ENCODE results near the gene PSEN2. TPM values are rescaled to one million over a fixed set of nuclear protein-coding genes. Genes with fewer than 3 reads are reported as not detected.

PSEN2 gene
- total RNA-seq, 2 donors from 2014 or later, result 22.0 to 24.3 TPM

DNA sequence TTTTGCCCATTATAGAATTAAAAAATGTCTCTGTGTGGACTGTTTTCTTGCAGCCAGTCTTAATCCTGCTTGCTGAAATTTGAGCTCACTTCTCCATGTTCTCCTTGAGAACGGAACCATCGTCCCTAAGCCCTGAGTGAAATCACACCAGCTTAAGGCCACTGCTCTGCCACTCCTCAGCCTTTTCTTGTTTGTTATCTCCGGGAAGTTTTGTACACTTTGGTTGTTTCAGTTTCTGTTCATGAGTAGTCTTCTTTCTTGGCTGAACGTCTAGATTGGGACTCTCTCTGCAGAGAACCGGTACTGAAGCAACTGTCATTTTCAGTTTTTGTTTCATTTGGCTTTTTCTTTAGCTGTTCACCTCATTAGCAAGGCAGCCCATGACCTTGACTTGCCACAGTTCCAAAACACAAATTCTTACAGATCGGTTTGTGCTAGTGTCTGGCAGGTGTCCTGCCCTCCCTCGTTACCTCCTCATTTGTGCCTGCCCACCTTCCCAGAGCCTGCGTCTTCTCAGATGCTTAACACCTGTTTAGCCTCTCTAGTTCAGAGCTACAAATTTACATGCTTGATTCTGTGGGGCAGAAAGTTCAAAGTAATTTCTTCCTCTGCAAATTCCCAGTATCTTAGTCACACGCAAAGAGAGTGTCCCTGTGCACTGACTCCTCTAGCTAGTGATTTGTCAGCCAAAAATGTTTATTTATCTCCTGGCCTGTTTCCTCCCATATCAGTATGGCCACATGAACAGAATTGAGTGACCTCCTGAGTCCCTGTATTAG is 12.4 kb downstream of the PSEN2 start:
- peak; percentile 26 for DNase-seq (ENCODE audit: low spot score)
- intact Hi-C loops (cut with DNase I), result no loop called here

DNA sequence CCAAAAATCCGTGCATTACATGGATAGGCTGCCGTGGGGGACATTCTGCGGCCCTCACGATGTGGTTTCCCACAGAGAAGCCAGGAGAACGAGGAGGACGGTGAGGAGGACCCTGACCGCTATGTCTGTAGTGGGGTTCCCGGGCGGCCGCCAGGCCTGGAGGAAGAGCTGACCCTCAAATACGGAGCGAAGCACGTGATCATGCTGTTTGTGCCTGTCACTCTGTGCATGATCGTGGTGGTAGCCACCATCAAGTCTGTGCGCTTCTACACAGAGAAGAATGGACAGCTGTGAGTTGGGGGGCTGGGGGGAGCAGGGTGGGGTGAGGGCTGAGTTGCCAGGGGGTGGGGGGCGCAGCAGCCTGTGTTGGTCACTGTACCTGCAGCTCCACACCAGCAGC is 13.2 kb downstream of the PSEN2 start:
- peak; percentile 75 for DNase-seq (ENCODE audit: low spot score)
- intact Hi-C loops (cut with DNase I), result no loop called here

DNA sequence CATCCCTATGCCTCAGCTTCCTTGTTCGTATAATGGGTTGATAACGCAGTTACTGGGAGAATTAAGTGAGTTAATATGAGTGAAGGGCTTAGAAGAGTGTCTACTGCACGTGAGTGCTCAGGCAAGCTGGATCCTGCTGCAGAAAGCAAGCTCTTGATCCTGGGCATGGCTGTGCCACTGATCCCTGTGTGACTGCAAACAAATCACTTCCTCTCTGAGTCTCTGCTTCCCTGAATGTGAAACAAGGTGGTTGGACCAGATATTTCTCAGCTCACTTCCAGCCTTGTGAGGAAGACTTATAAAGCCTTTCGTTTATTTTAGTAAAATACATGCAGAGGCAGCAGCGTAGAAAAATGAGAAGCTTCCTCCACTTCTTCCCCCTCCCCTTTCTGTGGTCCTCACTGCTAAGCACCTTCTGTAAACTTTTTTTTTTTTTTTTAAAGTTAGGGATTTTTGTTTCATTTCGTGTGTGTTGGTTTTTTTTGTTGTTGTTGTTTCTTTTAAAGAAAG is 13.8 kb downstream of the PSEN2 start:
- DNase-seq (ENCODE audit: low spot score), result peak; percentile 1
- intact Hi-C loops (cut with DNase I), result no loop called here

DNA sequence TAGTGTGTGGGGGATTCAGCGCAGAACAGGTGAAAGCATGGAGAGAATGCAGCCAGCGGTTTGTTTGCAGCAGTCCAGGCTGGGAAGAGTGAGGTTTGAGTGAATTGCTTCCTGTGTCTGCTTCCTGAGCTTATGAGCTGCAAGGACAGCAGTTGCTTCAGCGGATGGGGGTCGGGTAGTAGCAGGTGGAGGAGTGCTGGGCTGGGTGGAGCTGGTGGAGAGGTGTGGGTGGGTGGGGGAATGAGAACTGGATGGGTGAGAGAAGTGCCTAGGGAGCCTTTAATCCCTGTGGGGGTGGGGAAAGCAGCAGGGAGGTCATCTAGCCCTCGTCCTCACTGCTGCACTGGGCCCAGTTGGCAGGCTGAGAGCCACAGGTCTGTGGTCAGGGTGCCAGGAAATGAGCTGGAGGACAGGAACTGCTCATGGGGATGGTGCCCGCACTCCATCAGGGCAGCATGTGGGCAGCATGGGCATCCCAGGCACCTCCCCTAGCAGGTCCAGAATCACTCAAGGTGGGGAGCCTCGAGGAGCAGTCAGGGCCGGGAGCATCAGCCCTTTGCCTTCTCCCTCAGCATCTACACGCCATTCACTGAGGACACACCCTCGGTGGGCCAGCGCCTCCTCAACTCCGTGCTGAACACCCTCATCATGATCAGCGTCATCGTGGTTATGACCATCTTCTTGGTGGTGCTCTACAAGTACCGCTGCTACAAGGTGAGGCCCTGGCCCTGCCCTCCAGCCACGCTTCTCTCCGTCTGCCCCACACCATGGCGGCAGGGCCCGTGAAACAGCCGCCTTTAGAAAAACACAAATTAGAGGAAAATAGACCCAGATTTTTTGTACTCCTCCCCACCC is 14.8 kb downstream of the PSEN2 start:
- peak; percentile 58 for DNase-seq (ENCODE audit: low spot score)
- intact Hi-C loops (cut with DNase I), result no loop called here

DNA sequence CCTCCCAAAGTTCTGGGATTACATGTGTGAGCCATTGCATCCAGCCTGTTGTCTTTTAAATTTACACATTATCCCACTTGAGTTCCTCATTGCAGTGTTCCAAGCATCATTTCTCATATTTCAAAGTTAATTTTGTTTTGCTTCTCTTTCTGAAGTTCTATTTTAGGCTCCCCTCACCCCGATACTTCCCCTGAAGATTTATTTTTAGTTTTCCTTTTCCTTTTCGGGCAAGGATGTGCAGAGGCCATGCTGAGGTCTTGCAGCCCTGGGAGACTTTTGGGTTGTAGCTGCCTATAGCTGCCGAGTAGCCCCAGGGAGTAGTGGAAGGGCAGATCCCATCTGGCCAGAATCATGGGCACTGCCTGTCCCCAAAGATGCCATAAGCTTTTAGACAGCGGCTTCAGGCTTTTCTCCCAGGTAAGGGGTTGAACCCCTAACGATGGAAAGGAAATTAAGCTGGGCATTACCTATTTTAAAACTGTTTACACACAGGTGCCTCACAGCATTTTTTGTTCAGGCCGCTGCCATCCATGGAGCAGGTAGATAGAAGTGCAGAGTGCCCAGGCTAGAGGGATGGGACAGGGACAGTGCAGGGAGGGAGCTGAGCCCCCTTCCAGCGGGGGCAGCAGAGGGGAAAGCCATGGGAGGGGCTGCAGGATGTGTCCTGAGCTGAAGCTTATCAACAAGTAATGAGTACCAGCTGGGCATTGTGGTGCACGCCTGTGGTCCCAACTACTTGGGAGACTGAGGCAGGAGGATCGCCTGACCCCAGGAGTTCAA is 15.9 kb downstream of the PSEN2 start:
- peak; percentile 56 for DNase-seq (ENCODE audit: low spot score)
- intact Hi-C loops (cut with DNase I), result no loop called here

DNA sequence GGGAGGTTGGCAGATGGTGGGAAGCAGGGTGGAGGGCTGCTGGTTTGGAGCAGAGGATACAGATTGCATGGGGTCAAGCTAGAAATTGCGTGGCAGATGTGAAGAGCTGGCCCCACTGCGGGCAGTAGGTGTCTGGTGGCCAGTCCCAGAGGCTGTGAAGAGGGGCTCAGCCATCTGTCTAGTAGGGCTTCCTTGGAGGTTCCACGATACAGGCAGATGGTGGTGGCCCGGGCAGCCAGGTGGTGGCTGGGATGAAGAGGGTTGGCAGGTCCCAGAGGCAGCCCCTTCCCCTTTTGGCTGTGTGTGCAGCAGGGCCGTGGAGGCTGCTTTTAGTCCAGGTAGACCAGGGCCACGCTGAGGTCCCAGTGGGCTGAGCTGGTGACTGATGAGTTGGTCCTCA is 16.6 kb downstream of the PSEN2 start:
- peak; percentile 38 for DNase-seq (ENCODE audit: low spot score)
- intact Hi-C loops (cut with DNase I), result no loop called here

DNA sequence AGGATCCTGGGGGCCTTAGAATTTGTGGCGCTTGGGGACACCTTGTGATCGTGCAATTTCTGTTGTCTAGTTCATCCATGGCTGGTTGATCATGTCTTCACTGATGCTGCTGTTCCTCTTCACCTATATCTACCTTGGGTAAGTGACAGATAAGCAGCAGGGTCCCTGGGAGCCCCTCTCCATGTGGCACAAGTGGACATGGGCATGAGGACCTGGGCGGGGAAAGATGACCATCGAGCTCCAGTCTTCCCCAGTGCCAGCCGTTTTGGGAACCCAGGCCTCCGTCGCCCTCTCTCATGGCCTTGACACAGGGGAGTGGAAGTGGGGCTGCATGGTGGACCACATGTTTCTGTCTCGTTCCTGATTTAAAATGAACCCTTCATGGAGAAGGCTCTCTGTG is 17.6 kb downstream of the PSEN2 start:
- peak; percentile 13 for DNase-seq (ENCODE audit: low spot score)
- intact Hi-C loops (cut with DNase I), result no loop called here

DNA sequence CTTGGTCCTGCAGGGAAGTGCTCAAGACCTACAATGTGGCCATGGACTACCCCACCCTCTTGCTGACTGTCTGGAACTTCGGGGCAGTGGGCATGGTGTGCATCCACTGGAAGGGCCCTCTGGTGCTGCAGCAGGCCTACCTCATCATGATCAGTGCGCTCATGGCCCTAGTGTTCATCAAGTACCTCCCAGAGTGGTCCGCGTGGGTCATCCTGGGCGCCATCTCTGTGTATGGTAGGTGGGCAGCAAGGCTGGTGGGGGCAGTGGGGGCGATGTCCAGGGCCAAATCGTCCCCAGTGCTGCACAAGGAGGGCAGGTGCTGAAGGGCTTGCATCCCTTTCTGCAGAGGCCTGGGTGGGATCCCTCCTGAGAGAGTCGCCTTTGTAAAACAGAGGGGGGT is 18.4 kb downstream of the PSEN2 start:
- peak; percentile 67 for DNase-seq (ENCODE audit: low spot score)
- intact Hi-C loops (cut with DNase I), result no loop called here

DNA sequence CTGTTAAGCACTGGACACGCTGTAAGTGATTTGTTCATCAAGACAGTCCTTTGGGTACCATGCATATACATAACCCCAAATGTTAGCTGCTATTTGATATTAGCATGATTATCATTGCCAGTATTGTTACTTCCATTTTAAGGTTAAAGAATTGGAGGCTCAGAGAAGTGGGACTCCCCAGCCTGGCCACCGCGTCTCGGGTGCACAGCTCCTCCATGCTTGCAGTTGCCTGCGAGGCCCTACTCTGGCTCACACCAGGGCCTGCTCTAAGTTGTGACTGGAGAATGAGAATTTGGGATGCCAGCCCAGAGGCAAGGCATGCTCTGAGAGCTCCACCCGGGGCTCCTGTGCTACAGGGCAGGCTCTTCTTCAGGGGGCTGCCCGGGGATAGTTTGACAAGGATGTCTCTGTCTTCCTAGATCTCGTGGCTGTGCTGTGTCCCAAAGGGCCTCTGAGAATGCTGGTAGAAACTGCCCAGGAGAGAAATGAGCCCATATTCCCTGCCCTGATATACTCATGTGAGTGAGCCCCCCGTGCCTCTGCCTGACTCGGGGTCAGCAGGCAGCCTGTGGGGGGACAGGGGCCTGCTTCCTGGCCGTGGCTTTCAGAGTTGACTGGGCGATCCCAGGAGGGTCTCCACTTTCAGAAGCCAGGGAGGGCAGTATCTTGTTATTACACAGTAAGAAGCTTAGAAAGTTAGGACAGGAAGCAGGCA is 19.4 kb downstream of the PSEN2 start:
- intact Hi-C loops (cut with DNase I), result no loop called here
- peak; percentile 57 for DNase-seq (ENCODE audit: low spot score)

DNA sequence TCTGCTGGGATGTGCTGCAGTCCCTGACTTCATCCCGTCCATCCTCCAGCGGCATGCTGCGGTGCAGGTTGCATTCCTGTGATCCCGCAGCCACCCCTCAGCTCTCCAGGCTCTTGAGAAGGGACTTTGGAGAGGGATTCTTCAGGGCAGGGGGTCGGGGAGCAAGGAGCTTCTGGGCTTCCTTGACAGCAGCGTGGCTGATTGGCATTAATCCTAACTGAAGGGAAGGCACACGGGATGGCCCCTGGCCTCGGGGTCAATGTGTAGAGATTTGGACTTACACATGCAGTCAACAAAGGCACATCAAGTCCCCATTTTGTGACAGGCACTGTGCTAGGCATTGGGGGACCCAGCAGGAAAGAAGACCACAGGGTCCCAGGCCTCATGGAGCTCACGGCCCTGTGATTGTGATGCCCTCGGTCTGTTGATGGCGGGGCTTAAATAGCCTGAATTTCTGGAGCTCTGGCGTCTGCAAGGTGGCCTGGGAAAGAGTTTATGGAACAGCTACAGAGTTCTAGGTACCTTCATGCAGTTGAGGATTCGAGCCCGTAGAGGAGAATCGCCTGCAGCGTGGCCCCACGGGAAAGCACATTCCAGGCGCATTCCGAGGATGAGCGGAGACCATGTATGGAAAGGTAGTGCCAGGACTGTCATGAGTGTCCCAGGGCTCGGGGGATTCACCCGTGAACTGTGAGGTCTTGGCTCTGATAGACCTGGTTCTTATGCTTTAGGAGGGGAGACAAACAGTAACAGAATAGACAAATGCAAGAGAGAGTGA is 20.1 kb downstream of the PSEN2 start:
- peak; percentile 49 for DNase-seq (ENCODE audit: low spot score)
- intact Hi-C loops (cut with DNase I), result no loop called here

DNA sequence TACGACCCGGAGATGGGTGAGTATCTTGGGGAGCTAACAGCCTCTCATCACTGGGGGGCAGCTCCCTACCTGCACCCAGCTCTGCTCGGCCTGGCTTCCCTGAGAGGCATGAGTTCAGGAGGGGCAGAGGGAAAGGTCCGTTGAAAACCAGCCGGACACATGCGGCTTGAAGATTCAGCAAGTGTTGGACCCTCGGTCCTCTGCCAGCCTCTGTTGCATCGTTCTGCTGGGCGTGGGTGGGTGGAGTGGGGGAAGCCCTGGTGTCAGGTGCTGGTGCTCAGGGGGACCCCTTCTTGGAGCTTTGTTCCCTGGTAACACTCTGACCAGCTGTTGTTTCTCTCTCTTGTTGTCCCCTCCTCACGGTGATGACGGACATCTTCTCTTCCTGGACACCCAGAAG is 20.9 kb downstream of the PSEN2 start:
- DNase-seq (ENCODE audit: low spot score), result no peak
- intact Hi-C loops (cut with DNase I), result no loop called here

DNA sequence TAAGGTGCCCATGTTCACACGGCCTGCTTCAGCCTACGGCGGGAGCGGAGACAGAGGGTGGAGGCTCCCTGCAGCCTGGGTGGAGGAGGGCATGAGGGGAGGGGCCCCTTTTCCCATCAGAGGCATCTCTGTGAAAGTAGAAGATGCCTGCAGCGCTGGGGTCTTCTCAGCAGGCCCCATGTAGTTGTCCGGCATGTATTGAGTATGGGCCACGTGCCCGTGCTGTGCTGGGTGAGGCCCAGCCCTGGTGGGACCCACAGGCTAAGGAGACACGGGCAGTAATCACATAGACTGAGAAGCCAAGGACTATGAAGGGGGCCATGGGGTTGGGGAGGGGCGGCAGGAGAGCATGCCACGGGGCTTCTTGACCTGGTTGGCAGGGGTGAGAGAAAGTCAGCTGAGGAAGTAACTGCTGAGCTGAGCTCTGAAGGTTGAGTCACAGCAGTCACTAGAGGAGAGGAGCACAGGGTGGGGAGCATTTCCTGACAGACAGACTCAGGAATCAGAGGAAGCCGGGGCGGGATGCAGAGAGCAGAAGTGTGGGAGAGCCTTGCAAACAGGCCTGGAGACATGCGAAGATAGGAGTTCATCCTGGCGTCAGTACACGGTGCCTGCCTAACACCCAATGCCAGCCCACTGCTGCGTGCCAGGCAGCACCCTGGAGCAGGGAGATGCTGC is 21.6 kb downstream of the PSEN2 start:
- intact Hi-C loops (cut with DNase I), result no loop called here

DNA sequence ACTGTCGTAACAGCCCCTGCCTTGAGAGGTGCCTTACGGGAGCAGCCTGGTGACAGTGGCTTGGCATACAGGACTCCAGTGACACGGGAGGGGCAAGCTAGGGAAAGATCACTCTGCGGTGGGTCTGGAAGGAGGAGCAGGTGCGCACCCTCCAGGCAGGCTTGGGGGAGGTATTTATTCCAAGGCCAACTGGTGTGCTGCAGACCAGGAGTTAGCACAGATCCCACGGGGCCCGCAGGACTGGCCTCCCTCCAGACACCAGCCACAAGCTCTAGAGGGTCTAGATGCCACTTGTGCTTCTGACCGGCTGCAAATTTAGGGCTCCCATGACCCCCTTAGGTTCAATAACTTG is 22.1 kb downstream of the PSEN2 start:
- intact Hi-C loops (cut with DNase I), result no loop called here
- no peak for DNase-seq (ENCODE audit: low spot score)

More for the DNA sequence above, 21.6 kb downstream of the PSEN2 start:
- DNase-seq (ENCODE audit: low spot score), result peak; percentile 69

DNA sequence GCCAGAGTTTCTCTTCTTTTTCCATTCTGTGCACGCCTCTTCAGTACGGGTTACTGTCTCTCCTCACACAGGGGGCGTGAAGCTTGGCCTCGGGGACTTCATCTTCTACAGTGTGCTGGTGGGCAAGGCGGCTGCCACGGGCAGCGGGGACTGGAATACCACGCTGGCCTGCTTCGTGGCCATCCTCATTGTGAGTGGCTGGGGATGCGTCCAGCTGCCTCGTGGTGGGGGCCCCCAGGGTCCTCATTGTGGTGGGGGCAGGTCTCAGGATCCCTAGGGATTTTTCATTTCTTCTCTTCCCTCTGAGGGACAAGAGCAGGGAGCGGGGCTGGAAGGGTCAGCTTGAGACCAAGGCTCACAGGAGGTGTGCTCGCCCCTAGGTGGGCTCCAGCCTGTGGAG is 23.5 kb downstream of the PSEN2 start:
- peak; percentile 71 for DNase-seq (ENCODE audit: low spot score)
- intact Hi-C loops (cut with DNase I), result no loop called here

DNA sequence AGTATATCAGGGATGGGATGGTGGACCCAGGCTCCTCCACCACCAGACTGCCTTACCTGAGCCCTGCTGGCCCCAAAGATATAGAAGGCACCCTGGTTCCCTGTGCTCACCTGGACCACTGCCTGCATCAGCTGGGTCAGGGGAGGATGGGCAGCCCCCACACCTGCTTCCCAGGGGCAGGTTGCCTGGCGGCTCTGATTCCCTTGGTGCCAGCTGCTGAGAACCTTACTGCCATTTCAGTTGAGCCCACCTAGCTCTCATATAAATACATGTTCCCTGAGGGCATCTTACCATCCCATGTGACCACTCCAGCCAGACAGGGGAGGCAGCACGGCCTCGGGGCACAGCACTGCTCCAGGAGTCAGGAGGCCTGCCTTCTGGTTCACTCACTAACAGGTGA is 24.4 kb downstream of the PSEN2 start:
- DNase-seq (ENCODE audit: low spot score), result peak; percentile 64
- intact Hi-C loops (cut with DNase I), result no loop called here

DNA sequence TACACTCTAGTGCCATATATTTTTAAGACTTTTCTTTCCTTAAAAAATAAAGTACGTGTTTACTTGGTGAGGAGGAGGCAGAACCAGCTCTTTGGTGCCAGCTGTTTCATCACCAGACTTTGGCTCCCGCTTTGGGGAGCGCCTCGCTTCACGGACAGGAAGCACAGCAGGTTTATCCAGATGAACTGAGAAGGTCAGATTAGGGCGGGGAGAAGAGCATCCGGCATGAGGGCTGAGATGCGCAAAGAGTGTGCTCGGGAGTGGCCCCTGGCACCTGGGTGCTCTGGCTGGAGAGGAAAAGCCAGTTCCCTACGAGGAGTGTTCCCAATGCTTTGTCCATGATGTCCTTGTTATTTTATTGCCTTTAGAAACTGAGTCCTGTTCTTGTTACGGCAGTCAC is 25.2 kb downstream of the PSEN2 start:
- peak; percentile 9 for DNase-seq (ENCODE audit: low spot score)
- intact Hi-C loops (cut with DNase I), result no loop called here

DNA sequence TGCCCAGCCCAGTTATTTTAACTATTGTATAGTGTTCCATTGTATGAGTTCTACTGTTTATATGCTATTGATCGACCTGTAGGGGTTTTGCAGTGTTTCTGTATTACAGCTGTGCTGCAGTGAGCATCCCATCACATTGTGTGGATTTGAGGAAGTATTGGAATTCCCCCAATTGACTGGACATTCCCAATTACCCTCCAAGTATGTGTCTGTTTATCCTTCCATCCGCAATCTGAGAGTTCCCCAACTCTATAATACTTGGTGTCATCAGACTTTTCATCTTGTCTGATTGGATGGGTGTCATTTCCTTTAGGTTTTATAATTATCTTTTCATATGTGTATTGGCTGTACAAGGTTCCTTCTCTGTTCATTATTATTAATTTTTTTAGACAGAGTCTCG is 27.8 kb downstream of the PSEN2 start:
- intact Hi-C loops (cut with DNase I), result no loop called here

DNA sequence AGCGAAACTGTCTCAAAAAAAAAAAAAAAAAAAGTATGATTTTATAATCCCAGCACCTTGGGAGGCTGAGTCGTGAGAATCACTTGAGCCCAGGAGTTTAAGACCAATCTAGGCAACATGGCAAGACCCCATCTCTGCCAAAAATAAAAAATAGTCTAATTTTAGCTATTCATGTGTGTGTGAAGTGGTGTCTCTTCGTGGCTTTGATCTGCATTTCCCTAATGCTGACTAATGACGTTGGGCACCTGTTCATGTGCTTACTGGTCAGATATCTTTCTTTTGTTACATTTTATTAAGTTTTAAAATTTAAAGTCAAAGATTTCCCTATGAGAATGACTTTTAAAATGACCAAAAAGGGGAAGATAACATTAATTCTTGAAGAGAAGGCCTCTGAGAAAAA is 31.0 kb downstream of the PSEN2 start:
- intact Hi-C loops (cut with DNase I), result no loop called here
- no peak for DNase-seq (ENCODE audit: low spot score)

More for the DNA sequence above, 27.8 kb downstream of the PSEN2 start:
- DNase-seq (ENCODE audit: low spot score), result no peak

Measured in posterior vena cava (tissue), 2 donors.